ENCODE data around the gene SMG6.
"Not testable (repeated sequence)": the region's sequence is repeated elsewhere in the genome, so short reads cannot be mapped to it uniquely, and the experiment has no call there.

The SMG6 gene

GRCh38 chr17:2303204-2304188, at the start of gene SMG6, which contains the start of gene SRR:
Gene SMG6, minus strand, starts transcription at chr17:2303785. Its CDS starts 65 bp downstream, at chr17:2303720.
Gene SRR, plus strand, starts transcription at chr17:2303950. Its CDS starts 11,611 bp downstream, at chr17:2315561.
- peak; percentile 93 to 97 for DNase-seq

GRCh38 chr17:2351269-2351668, 47.7 kb upstream of the SMG6 start:
- no peak for DNase-seq

- no peak for DNase-seq
Observed at GRCh38 chr17:2347805-2348685, 44.5 kb upstream of the SMG6 start.

GRCh38 chr17:2346475-2346874, 42.9 kb upstream of the SMG6 start:
- DNase-seq: no peak

GRCh38 chr17:2344528-2344927, 40.9 kb upstream of the SMG6 start:
- DNase-seq: no peak

- DNase-seq: peak in 1 of 2 experiments; percentile 21
Observed at GRCh38 chr17:2343421-2343820, 39.8 kb upstream of the SMG6 start.

GRCh38 chr17:2338315-2338657, 34.7 kb upstream of the SMG6 start:
- peak in 1 of 2 experiments; percentile 4 for DNase-seq

DNA sequence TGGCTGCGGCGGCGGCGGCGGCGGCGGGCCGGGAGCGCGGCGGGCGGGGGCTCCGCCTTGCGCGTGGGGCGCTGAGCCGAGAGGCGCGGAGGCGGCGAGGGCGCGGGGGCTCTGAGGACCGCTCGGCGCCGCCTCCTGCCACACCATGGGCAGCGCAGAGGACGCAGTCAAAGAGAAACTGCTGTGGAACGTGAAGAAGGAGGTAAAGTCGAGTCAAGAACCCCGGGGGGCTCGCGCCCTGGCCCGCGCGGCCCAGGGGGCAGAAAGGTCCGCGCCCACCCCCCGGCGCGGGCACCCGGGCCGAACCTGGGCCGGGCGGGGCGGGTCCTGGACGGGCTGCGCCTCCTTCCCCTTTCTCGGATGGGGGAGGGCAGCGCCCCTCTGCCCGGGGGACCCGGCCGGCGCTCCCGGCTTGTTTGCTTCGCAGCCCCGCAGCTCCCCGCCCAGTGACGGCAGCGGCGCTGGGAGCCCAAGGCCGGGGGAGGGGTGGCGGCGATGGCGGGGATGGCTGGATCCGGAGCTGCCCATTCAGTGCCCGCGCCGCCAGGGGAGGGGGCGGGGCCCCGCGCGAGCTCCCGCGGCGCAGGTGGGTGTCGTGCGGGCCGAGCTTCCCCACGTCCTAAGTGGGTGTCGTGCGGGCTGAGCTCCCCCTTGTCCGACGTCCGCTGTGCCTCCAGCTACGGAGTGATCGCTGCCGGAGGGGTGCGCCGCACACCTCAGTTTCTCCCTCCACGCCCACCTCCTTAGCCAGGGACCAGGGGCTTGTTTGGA, 34.1 kb upstream of the SMG6 start:
- DNase-seq: peak; percentile 27 to 46

DNA sequence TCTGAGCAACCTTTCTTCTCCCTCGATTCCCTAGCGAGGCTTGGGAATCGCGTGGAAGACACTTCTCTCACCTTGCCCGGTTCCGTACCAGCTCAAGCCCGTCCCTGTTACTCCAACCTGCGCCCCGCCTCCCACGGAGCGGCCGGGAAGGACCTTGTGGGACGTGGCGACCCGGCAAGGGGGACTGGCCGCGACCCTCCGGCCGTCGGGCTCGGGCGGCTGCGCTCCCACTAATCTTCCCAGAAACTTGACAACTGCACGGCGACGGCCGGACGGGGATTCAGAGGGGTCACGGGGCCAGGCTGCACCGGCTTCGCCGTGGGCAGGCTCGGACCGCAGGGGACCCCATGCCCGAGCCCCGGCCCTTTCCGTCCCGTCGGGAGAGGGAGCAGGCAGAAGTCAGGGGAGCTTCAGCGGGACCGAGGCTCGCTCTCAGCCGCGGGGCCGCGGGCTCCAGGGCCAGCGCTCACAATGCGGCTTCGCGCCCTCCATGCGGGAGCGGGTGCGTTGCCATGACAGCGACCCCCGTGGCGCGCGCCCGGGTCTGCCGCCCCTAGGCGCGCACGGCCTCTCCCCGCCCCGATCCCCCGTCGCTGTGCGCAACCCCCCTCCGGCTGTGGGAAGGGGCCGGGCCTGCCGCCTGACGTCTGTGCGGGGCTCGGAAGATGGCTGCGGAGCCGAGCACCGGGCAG, 33.4 kb upstream of the SMG6 start, which contains the start of gene SGSM2:
SGSM2 (plus strand) TSS at position 650 of the 692 bp plus-strand sequence. CDS start 188 bp downstream, outside the sequence.
- peak; percentile 63 to 70 for DNase-seq

DNA sequence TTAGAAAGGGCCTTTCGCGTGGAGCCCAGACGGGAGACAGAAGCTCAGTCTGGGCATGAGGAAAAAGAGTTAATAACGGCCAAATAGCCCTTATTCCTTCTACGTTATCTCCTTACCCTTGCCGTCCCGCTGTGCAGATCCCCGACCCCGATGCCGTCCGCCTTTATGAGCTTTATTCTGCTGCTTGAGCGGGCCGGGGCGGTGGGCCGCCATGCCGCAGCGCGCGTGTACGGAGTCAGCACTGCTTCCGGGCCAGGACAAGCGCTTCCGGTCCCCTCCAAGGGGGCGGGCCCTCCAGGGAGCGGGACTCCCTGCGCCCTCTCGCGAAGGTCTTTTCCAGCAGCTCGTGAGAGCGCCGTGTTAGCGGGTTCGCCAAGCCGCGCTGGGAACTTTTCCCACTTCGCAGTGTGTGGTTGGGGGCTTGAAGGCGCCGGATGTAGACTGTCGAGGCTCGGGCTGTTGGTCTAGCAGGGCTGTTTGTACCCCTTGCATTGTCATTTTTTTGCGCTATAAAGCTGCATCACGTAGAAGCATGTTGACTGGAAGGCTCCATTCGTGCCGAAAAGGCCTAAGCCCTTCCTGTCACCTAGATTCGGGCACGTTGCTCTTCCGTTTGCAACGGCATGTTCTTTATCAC, 32.7 kb upstream of the SMG6 start, which contains the start of gene TSR1:
TSR1 (minus strand) TSS at position 243 of the 637 bp plus-strand sequence; CDS start at position 213, 30 bp downstream.
- peak; percentile 87 to 90 for DNase-seq

DNA sequence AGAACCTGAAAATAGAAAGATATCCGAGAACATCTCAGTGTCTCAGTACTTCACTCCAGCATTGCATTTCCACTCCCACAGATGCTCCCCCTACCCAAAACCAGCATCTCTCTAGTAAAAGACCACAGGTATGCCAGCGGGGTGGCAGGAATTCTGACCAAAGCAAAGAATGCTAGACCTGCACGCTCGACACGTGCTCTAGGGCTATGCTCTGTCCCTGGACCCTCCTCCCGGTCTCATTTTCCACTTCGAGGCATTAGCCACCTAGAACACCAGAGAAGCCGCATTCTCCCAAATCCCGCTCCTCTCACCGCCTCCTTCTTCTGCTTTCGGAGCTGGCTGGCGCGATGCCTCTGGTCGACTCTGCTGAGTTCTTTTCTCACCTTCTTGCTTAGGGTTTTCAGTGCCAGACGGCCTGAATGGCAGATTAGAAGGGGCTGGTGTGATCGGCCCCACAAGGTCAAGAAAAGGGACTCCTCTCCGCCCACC, 32.2 kb upstream of the SMG6 start:
- peak in 1 of 2 experiments; percentile 14 for DNase-seq

DNA sequence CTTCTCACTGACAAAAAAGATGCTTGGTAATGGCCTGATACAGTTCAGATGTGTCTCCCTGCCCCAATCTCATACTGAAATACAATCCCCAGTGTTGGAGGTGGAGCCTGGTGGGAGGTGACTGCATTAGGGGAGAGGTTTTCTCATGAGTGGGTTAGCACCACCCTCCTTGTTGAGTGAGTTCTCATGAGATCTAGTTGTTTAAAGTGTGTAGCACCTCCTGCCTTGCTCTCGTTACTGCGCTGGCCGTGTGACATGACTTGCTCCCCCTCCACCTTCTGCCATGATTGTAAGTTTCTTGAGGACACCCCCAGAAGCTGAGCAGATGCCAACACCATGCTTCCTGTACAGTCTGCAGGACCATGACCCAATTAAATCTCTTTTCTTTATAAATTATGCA, 27.7 kb upstream of the SMG6 start:
- no peak for DNase-seq

GRCh38 chr17:2323629-2324314, 20.2 kb upstream of the SMG6 start:
- DNase-seq: no peak

DNA sequence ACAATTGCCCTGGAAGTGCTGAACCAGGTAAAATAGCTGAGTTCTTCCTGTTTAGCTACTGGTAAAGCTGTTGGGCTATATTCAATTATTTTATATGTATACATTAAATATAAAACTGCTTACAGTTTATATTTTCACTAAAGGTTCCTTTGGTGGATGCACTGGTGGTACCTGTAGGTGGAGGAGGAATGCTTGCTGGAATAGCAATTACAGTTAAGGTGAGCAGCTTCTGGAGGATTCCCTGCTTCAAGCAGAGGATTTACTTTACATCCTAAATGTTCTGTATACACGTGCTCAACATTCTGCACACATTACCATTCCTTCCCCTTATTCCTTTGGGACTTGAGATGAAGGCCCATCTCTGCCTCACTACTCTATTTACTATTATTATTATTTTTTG, 17.8 kb upstream of the SMG6 start:
- no peak for DNase-seq

DNA sequence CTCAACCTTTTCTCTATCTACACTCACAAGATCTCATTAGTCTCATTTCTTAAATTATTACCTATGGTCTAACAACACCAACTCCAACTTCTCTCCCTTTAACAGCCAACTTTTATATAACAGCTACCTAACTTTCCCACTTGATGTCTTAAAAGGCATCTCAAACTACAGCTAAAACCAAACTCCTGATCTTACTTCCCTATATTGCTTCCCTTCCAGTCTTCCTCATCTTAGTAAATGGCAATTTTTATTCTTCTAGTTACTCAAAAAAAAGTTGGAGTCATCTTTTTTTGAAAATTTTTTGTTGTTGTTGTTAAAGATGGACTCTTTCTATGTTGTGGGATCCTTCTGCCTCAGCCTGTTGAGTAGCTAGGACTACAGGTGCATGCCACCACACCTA, 15.5 kb upstream of the SMG6 start:
- DNase-seq: no peak

GRCh38 chr17:2317796-2318195, 14.2 kb upstream of the SMG6 start:
- DNase-seq: no peak

GRCh38 chr17:2316916-2317205, 13.3 kb upstream of the SMG6 start:
- not testable (repeated sequence) for DNase-seq

- DNase-seq: no peak
Observed at GRCh38 chr17:2312736-2313135, 9.2 kb upstream of the SMG6 start.

- no peak for DNase-seq
Observed at GRCh38 chr17:2309338-2310154, 6.0 kb upstream of the SMG6 start.

GRCh38 chr17:2304931-2305330, 1.3 kb upstream of the SMG6 start:
- DNase-seq: no peak
